ENCODE measurements around the gene CSRNP3.

DNA sequence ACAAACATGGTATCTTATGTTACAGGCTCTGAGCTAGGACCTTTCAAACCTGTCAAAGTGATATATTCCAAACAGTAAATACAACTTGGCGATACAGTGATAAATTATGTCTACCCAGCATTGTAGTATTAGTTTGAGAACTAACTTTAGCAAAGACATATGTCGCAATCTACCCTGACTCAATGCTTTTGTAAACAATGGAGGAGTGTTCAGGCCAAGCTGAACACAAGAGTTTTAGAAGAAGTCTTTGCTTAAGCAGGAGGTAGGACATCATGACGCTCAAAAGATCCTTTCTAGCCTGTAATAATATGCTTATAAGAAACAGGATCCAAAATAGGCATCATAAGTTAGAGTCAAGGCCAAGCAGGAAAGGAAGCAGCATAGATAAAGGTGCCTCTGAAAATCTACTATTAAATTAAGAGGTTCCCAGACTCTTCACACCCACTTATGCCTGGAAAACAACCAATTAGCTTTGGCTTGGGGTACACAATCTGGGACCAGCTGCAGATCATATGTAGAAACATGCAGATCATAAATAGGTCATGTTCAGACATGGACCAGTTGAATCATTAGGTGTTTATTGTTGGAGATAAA, 132.5 kb downstream of the CSRNP3 start:
- TF ChIP-seq CTCF (IDR thresholded peaks at IDR 0.05 in 8 of 11, conservative IDR thresholded peaks at IDR 0.05 in 3 of 11) (no peak), POLR2AphosphoS5 (IDR thresholded peaks at IDR 0.05) (no peak)

All from spleen (tissue), 7 donors.